Measurements from ENCODE around the gene GAL3ST2.
A peak's percentile ranks its signal among the peaks of the same experiment; 100 is the strongest.

GAL3ST2 gene

DNA sequence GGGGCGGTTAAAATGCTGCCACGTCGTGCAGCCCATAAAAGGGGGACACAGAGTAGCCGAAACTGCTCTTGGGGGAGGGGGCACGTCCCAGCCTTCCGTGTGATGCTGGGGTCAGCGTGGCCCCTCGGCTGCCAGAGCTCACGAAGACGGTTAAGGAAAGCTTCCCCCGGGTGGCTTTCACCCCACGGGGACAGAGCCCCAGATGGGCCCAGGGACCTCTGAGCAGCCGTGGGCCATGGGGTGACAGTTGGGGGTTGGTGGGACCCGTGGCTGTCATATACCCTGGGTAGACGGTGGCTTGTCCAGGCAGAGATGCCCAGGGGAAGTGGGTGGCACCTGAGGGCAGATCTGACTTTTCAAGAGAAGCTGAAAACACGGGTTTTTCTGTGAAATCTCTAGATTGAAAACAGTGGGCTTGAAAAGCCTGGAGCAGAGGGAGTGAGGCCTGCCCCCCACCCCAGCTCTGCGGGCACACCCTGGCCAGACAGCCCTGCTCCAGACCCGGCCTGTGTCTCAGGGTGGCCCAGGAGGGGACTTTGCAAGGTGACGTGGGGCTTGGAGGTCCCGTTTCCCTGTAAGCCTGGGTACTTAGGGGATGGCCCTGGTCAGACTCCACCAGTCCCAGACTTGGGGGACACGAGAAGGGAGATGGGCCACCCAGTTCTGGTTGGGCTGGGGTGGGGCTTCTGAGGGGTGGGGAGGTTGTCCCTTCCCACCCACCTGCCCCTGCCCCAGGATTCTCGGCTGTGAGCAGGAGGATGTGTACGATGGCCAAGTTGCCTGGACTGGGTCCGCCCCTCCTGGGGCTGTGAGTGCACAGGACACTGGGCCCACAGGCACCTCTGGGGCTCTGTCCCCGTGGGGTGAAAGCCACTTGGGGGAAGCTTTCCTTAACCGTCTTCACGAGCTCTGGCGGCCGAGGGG, 33.0 kb downstream of the GAL3ST2 start (continued):
- TF ChIP-seq, protein P1, sequence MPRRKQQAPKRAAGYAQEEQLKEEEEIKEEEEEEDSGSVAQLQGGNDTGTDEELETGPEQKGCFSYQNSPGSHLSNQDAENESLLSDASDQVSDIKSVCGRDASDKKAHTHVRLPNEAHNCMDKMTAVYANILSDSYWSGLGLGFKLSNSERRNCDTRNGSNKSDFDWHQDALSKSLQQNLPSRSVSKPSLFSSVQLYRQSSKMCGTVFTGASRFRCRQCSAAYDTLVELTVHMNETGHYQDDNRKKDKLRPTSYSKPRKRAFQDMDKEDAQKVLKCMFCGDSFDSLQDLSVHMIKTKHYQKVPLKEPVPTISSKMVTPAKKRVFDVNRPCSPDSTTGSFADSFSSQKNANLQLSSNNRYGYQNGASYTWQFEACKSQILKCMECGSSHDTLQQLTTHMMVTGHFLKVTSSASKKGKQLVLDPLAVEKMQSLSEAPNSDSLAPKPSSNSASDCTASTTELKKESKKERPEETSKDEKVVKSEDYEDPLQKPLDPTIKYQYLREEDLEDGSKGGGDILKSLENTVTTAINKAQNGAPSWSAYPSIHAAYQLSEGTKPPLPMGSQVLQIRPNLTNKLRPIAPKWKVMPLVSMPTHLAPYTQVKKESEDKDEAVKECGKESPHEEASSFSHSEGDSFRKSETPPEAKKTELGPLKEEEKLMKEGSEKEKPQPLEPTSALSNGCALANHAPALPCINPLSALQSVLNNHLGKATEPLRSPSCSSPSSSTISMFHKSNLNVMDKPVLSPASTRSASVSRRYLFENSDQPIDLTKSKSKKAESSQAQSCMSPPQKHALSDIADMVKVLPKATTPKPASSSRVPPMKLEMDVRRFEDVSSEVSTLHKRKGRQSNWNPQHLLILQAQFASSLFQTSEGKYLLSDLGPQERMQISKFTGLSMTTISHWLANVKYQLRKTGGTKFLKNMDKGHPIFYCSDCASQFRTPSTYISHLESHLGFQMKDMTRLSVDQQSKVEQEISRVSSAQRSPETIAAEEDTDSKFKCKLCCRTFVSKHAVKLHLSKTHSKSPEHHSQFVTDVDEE (CRISPR knock-in tag; IDR thresholded peaks at IDR 0.05), result no peak
- TF ChIP-seq TCF4 (CRISPR knock-in tag; IDR thresholded peaks at IDR 0.05; ENCODE audit: borderline replicate concordance) (no peak), BACH2 (CRISPR knock-in tag; IDR thresholded peaks at IDR 0.05; ENCODE audit: borderline replicate concordance) (no peak)

DNA sequence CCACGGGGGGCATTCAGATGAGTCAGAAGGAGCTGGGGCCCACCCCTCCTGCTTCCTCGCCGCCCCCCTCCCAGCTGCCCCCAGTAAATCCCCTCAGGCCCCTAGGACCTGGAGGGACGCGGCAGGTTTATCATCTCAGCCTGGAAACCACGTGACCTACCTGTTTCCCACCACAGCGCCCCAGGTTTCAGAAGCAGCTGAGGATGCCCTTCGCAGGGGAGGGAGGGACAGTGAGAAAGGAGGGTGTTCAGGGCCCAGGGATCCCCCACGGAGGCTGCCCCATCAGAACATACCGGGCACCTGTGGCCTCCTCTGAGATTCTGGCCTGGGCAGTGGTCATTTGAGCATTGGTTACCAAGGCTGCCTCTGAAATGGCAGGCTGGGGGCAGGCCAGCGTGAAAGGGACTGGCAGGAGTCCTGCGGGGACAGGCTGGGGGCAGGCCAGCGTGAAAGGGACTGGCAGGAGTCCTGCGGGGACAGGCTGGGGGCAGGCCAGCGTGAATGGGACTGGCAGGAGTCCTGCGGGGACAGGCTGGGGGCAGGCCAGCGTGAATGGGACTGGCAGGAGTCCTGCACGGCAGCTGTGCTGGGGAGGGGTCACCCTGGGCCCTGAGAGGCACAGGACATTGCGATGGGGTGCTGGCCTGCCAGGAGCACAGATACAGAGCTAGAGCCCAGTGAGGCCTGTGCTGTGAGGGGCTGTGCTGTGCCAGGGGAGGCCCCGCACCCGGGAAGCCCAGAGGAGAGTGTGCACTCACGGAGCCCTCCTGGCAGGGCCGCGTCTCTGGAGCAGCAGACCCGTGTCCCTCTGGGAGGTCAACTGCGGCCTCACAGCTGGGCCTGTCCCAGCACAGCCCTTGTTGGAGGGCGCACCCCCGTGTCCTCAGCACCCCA, 33.9 kb downstream of the GAL3ST2 start:
- peak; percentile 28 for ATAC-seq
- TF ChIP-seq ZFP3 (CRISPR knock-in tag; IDR thresholded peaks at IDR 0.05) (no peak), GLIS3 (CRISPR knock-in tag; IDR thresholded peaks at IDR 0.05) (no peak), RARB (CRISPR knock-in tag; IDR thresholded peaks at IDR 0.05) (no peak), ZC3H10 (CRISPR knock-in tag; IDR thresholded peaks at IDR 0.05) (no peak), ISL1 (CRISPR knock-in tag; IDR thresholded peaks at IDR 0.05) (no peak), CSDC2 (CRISPR knock-in tag; IDR thresholded peaks at IDR 0.05) (no peak), ZNF565 (CRISPR knock-in tag; conservative IDR thresholded peaks at IDR 0.05; ENCODE audit: low read depth) (no peak), ARNTL (CRISPR knock-in tag; IDR thresholded peaks at IDR 0.05; ENCODE audit: borderline replicate concordance, low read depth) (no peak), ZFP30 (CRISPR knock-in tag; IDR thresholded peaks at IDR 0.05) (no peak), OSR1 (CRISPR knock-in tag; IDR thresholded peaks at IDR 0.05) (no peak), TCF4 (CRISPR knock-in tag; IDR thresholded peaks at IDR 0.05; ENCODE audit: borderline replicate concordance) (no peak), SNAI2 (CRISPR knock-in tag; IDR thresholded peaks at IDR 0.05) (no peak), BACH2 (CRISPR knock-in tag; IDR thresholded peaks at IDR 0.05; ENCODE audit: borderline replicate concordance) (no peak), ZNF8 (CRISPR knock-in tag; IDR thresholded peaks at IDR 0.05) (no peak)
- TF ChIP-seq, protein P2, sequence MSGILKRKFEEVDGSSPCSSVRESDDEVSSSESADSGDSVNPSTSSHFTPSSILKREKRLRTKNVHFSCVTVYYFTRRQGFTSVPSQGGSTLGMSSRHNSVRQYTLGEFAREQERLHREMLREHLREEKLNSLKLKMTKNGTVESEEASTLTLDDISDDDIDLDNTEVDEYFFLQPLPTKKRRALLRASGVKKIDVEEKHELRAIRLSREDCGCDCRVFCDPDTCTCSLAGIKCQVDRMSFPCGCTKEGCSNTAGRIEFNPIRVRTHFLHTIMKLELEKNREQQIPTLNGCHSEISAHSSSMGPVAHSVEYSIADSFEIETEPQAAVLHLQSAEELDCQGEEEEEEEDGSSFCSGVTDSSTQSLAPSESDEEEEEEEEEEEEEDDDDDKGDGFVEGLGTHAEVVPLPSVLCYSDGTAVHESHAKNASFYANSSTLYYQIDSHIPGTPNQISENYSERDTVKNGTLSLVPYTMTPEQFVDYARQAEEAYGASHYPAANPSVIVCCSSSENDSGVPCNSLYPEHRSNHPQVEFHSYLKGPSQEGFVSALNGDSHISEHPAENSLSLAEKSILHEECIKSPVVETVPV (CRISPR knock-in tag; IDR thresholded peaks at IDR 0.05), result no peak
- TF ChIP-seq, protein P3, sequence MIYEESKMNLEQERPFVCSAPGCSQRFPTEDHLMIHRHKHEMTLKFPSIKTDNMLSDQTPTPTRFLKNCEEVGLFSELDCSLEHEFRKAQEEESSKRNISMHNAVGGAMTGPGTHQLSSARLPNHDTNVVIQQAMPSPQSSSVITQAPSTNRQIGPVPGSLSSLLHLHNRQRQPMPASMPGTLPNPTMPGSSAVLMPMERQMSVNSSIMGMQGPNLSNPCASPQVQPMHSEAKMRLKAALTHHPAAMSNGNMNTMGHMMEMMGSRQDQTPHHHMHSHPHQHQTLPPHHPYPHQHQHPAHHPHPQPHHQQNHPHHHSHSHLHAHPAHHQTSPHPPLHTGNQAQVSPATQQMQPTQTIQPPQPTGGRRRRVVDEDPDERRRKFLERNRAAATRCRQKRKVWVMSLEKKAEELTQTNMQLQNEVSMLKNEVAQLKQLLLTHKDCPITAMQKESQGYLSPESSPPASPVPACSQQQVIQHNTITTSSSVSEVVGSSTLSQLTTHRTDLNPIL (CRISPR knock-in tag; IDR thresholded peaks at IDR 0.05; ENCODE audit: low read depth), result no peak

- no peak for TF ChIP-seq CSDC2 (CRISPR knock-in tag; IDR thresholded peaks at IDR 0.05)
- no peak for TF ChIP-seq ISL1 (CRISPR knock-in tag; IDR thresholded peaks at IDR 0.05)
- TF ChIP-seq ARNTL (CRISPR knock-in tag; IDR thresholded peaks at IDR 0.05; ENCODE audit: borderline replicate concordance, low read depth), result no peak
- TF ChIP-seq TCF4 (CRISPR knock-in tag; IDR thresholded peaks at IDR 0.05; ENCODE audit: borderline replicate concordance), result no peak
- TF ChIP-seq, protein P4, sequence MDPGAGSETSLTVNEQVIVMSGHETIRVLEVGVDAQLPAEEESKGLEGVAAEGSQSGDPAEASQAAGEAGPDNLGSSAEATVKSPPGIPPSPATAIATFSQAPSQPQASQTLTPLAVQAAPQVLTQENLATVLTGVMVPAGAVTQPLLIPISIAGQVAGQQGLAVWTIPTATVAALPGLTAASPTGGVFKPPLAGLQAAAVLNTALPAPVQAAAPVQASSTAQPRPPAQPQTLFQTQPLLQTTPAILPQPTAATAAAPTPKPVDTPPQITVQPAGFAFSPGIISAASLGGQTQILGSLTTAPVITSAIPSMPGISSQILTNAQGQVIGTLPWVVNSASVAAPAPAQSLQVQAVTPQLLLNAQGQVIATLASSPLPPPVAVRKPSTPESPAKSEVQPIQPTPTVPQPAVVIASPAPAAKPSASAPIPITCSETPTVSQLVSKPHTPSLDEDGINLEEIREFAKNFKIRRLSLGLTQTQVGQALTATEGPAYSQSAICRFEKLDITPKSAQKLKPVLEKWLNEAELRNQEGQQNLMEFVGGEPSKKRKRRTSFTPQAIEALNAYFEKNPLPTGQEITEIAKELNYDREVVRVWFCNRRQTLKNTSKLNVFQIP (CRISPR knock-in tag; IDR thresholded peaks at IDR 0.05; ENCODE audit: borderline replicate concordance, low read depth), result no peak
- TF ChIP-seq PPARA (CRISPR knock-in tag; IDR thresholded peaks at IDR 0.05; ENCODE audit: borderline replicate concordance), result no peak
- TF ChIP-seq GLIS3 (CRISPR knock-in tag; IDR thresholded peaks at IDR 0.05), result no peak
- TF ChIP-seq ZFP3 (CRISPR knock-in tag; IDR thresholded peaks at IDR 0.05), result no peak
- no peak for TF ChIP-seq ZNF565 (CRISPR knock-in tag; conservative IDR thresholded peaks at IDR 0.05; ENCODE audit: low read depth)
- ATAC-seq, result peak; percentile 6; the same call in 1 of the 3 replicates
These were observed 34.8 kb downstream of the GAL3ST2 start for GRCh38 chr2:241811201-241811951.

Measured in SK-N-SH treated with all-trans-retinoic acid at 6 μM for 48 hours (cell line).